MM.1S (cell line): ENCODE measurements around the gene STEEP1.

Source experiments
- DNase-seq: peaks from one replicate; pipeline ENCODE4 v3.0.0-alpha.2; 2015
- H2AFZ ChIP-seq: fragments of 300-600 bp; sonication (generic); 2 replicates; pipeline ENCODE4 v1.6.0; 2016; ENCODE audit warnings: antibody characterized with exemption, low read length
- H3F3A ChIP-seq: fragments of 300-600 bp; sonication (generic); 2 replicates; pipeline ENCODE4 v1.6.1; 2016; ENCODE audit warnings: mild to moderate bottlenecking, antibody characterized with exemption, low read length, moderate library complexity, mixed read lengths; ENCODE audit not compliant: insufficient read depth
- H3K27ac ChIP-seq: fragments of 300-600 bp; sonication (generic); 2 replicates; pipeline ENCODE4 v1.5.1; 2016; ENCODE audit warnings: mild to moderate bottlenecking, low read length
- H3K27me3 ChIP-seq: fragments of 300-600 bp; sonication (generic); replicated peaks from 2 replicates; pipeline ENCODE4 v1.6.0; 2016; ENCODE audit warnings: low read length; ENCODE audit not compliant: insufficient read depth
- H3K36me3 ChIP-seq: fragments of 300-600 bp; sonication (generic); replicated peaks from 2 replicates; pipeline ENCODE4 v1.6.1; 2016; ENCODE audit warnings: mild to moderate bottlenecking, low read length, mixed read lengths; ENCODE audit not compliant: insufficient read depth
- H3K4me1 ChIP-seq: fragments of 300-600 bp; sonication (generic); 2 replicates; pipeline ENCODE4 v1.6.1; 2016; ENCODE audit warnings: low read length, mixed read lengths
- H3K4me2 ChIP-seq: fragments of 300-600 bp; sonication (generic); 2 replicates; pipeline ENCODE4 v1.6.0; 2016; ENCODE audit warnings: low read depth, low read length
- H3K4me3 ChIP-seq: fragments of 300-600 bp; sonication (generic); 2 replicates; pipeline ENCODE4 v1.5.1; 2016; ENCODE audit warnings: low read length, mixed read lengths
- H3K79me2 ChIP-seq: fragments of 300-600 bp; sonication (generic); 2 replicates; pipeline ENCODE4 v1.6.1; 2016; ENCODE audit warnings: mixed run types, low read length, mixed read lengths
- H3K9ac ChIP-seq: fragments of 300-600 bp; sonication (generic); 2 replicates; pipeline ENCODE4 v1.6.1; 2016; ENCODE audit warnings: low read length, mixed read lengths
- H3K9me2 ChIP-seq: fragments of 300-600 bp; sonication (generic); replicated peaks from 2 replicates; pipeline ENCODE4 v1.6.1; 2016; ENCODE audit warnings: mild to moderate bottlenecking, low read length, mixed read lengths; ENCODE audit not compliant: insufficient read depth
- H3K9me3 ChIP-seq: fragments of 300-600 bp; sonication (generic); replicated peaks from 2 replicates; pipeline ENCODE4 v1.6.1; 2016; ENCODE audit warnings: mild to moderate bottlenecking, low read length, mixed read lengths; ENCODE audit not compliant: insufficient read depth
- H4K20me1 ChIP-seq: fragments of 300-600 bp; sonication (generic); 2 replicates; pipeline ENCODE4 v1.6.1; 2016; ENCODE audit warnings: mild to moderate bottlenecking, low read length, moderate library complexity, mixed read lengths; ENCODE audit not compliant: insufficient read depth
- EZH2 ChIP-seq: fragments of 300-600 bp; sonication (generic); optimal IDR thresholded peaks from 2 replicates; pipeline ENCODE3; 2017; ENCODE audit warnings: low read depth, mild to moderate bottlenecking, antibody characterized with exemption, low read length, mixed read lengths
- EZH2phosphoT487 ChIP-seq: fragments of 300-600 bp; sonication (generic); IDR thresholded peaks from 2 replicates; pipeline ENCODE4 v1.6.1; 2018; ENCODE audit warnings: antibody characterized with exemption, low read length
- TF ChIP-seq, protein P1 (sequence below): fragments of 300-600 bp; sonication (generic); IDR thresholded peaks from 2 replicates; pipeline ENCODE4 v1.5.1; 2016; ENCODE audit warnings: antibody characterized with exemption, low read length, mixed read lengths

Gene STEEP1

DNA sequence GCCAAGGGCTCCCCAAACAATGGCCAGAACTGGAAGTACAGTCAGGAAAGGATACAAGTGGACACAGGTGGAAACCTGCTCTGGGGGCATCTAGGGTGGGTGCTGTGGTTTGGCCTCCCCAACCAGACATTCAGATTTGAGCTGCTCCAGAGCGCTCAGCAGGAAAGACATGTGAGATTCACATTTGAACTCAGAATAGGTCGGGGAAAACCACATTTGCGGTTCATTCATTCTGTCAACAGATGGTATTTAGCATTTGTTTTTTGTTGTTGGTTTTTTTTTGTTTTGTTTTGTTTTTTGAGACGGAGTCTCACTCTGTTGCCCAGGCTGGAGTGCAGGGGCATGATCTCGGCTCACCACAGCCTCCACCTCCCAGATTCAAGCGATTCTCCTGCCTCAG is 44.0 kb downstream of the STEEP1 start:
- Histone ChIP-seq H3K79me2 (no peaks in the 10 kb centered on the region), H3K4me2 (peak overlapping the region; percentile 37; the same call in 1 of the 2 replicates), H4K20me1 (no peaks in the 10 kb centered on the region), H3K9me3 (no peaks in the 10 kb centered on the region), H3K27ac (no peak overlapping the region; the same call in 1 of the 2 replicates), H3K9ac (no peak overlapping the region), H2AFZ (no peak overlapping the region), H3K4me1 (peaks cover 13% of the 10 kb centered on the region), H3K4me3 (no peak overlapping the region), H3K9me2 (no peaks in the 10 kb centered on the region), H3K36me3 (no peaks in the 10 kb centered on the region), H3K27me3 (no peaks in the 10 kb centered on the region), H3F3A (no peaks in the 10 kb centered on the region)
- peak; percentile 73 for DNase-seq
- TF ChIP-seq EZH2phosphoT487 (no peak), EZH2 (no peak)
- TF ChIP-seq, protein P1, sequence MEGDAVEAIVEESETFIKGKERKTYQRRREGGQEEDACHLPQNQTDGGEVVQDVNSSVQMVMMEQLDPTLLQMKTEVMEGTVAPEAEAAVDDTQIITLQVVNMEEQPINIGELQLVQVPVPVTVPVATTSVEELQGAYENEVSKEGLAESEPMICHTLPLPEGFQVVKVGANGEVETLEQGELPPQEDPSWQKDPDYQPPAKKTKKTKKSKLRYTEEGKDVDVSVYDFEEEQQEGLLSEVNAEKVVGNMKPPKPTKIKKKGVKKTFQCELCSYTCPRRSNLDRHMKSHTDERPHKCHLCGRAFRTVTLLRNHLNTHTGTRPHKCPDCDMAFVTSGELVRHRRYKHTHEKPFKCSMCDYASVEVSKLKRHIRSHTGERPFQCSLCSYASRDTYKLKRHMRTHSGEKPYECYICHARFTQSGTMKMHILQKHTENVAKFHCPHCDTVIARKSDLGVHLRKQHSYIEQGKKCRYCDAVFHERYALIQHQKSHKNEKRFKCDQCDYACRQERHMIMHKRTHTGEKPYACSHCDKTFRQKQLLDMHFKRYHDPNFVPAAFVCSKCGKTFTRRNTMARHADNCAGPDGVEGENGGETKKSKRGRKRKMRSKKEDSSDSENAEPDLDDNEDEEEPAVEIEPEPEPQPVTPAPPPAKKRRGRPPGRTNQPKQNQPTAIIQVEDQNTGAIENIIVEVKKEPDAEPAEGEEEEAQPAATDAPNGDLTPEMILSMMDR: no peak

DNA sequence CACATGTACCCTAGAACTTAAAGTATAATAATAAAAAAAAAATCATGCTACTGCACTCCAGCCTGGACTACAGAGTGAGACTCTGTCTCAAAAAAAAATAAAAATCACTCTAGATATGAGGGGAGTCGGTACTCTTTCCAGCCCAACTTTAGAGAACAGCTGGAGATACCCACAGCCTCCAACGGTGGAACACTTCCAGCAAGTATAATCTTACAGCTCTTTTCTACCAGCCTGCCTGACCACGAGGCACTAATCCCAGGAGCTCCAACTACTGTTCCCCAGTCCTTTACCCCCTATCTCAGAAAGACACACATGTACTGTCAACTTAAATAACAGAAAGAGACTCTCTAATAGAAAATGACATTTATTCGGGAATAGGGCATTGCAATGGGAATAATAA is 46.8 kb downstream of the STEEP1 start:
- no peak for TF ChIP-seq EZH2phosphoT487
- TF ChIP-seq, protein P1: no peak
- TF ChIP-seq EZH2: no peak
- no peak overlapping the region for H3K9ac ChIP-seq
- no peaks in the 10 kb centered on the region for H3K9me2 ChIP-seq
- H3K9me3 ChIP-seq: no peaks in the 10 kb centered on the region
- no peak overlapping the region for H3K4me3 ChIP-seq
- no peaks in the 10 kb centered on the region for H4K20me1 ChIP-seq
- no peaks in the 10 kb centered on the region for H3K36me3 ChIP-seq
- no peaks in the 10 kb centered on the region for H3K27me3 ChIP-seq
- peaks cover 13% of the 10 kb centered on the region for H3K4me1 ChIP-seq
- no peaks in the 10 kb centered on the region for H3K79me2 ChIP-seq
- H3K27ac ChIP-seq: no peak overlapping the region
- no peaks in the 10 kb centered on the region for H3F3A ChIP-seq
- H2AFZ ChIP-seq: no peak overlapping the region
- no peak overlapping the region for H3K4me2 ChIP-seq
- no peak for DNase-seq

DNA sequence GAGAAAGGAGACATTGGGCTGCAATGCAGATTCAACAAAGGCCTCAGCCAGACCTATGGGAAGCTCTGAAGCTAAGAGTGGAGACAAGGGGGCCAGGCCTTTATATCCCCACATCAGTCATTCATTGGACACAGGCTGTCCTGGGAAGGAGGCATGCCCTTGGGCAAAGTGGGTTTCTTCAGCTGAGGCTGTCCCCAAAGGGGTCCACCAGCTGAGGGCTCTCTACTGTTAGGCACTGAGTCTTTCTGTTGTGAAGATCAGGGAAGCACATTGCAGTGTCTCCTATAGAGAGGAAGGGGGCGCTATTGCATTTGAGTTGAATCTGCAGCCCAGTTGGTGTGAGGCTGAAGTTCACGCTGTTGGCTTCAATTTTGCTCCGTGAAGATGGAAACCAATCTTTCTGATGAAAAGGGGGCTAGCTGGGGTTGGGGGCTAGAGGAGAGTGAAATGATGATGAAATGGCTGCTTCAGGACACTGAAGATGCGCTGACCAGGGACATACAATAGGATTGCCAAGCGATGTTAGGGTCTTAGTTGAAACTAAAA is 49.0 kb downstream of the STEEP1 start:
- H4K20me1 ChIP-seq: no peaks in the 10 kb centered on the region
- no peaks in the 10 kb centered on the region for H3K36me3 ChIP-seq
- H3K4me2 ChIP-seq: 0 out of 2 replicates have a peak overlapping the region, but pooled peaks have one; percentile 30
- TF ChIP-seq EZH2: no peak
- TF ChIP-seq, protein P1: peak; percentile 92
- no peaks in the 10 kb centered on the region for H3K27me3 ChIP-seq
- no peaks in the 10 kb centered on the region for H3F3A ChIP-seq
- no peak overlapping the region for H3K27ac ChIP-seq
- no peak overlapping the region for H3K9ac ChIP-seq
- H3K9me2 ChIP-seq: no peaks in the 10 kb centered on the region
- H3K79me2 ChIP-seq: no peaks in the 10 kb centered on the region
- H3K4me1 ChIP-seq: peaks cover 12% of the 10 kb centered on the region
- no peaks in the 10 kb centered on the region for H3K9me3 ChIP-seq
- peak overlapping the region; percentile 18; the same call in 1 of the 2 replicates for H2AFZ ChIP-seq
- peak; percentile 78 for DNase-seq
- no peak overlapping the region for H3K4me3 ChIP-seq
